NB4 (cell line): ENCODE results near the gene MEAF6.
"Not testable (repeated sequence)": the region's sequence is repeated elsewhere in the genome, so short reads cannot be mapped to it uniquely, and the experiment has no call there.

Experiments
- DNase-seq: peaks from one replicate; pipeline ENCODE4 v3.0.0; 2010; ENCODE audit warnings: low read depth
- H3K4me3 ChIP-seq: one replicate; pipeline ENCODE4 v1.5.1; 2011; ENCODE audit warnings: mild to moderate bottlenecking, low read depth, low read length, moderate library complexity
- CTCF ChIP-seq: IDR thresholded peaks from one replicate; pipeline ENCODE4 v1.5.1; 2012; ENCODE audit warnings: low read depth, low read length
- MAX ChIP-seq: IDR thresholded peaks from 2 replicates; pipeline ENCODE4 v1.6.1; 2011; ENCODE audit warnings: low read depth, low read length
- MYC ChIP-seq: IDR thresholded peaks from 2 replicates; pipeline ENCODE4 v1.6.1; 2011; ENCODE audit warnings: low read depth, low read length
- POLR2A ChIP-seq: IDR thresholded peaks from 2 replicates; pipeline ENCODE4 v1.6.1; 2011; ENCODE audit warnings: mild to moderate bottlenecking; ENCODE audit not compliant: insufficient read length; ENCODE audit errors: extremely low read depth

MEAF6 gene

GRCh38 chr1:37533317-37534093, 18.9 kb upstream of the MEAF6 start:
- DNase-seq = no peak
- no peak overlapping the region for H3K4me3 ChIP-seq
- TF ChIP-seq MYC (no peak), CTCF (no peak), POLR2A (no peak), MAX (no peak)

GRCh38 chr1:37532418-37533156, 18.0 kb upstream of the MEAF6 start:
- not testable (repeated sequence) for H3K4me3 ChIP-seq, DNase-seq

GRCh38 chr1:37529888-37530287, 15.3 kb upstream of the MEAF6 start:
- not testable (repeated sequence) for H3K4me3 ChIP-seq, DNase-seq

GRCh38 chr1:37519613-37520012, 5.0 kb upstream of the MEAF6 start:
- no peak for DNase-seq
- no peak for TF ChIP-seq MAX
- no peak for TF ChIP-seq MYC
- TF ChIP-seq CTCF = no peak
- TF ChIP-seq POLR2A = no peak
- H3K4me3 ChIP-seq = no peak overlapping the region

GRCh38 chr1:37518929-37519328, 4.4 kb upstream of the MEAF6 start:
- not testable (repeated sequence) for DNase-seq, H3K4me3 ChIP-seq

GRCh38 chr1:37518241-37518640, 3.7 kb upstream of the MEAF6 start:
- not testable (repeated sequence) for H3K4me3 ChIP-seq, DNase-seq

- TF ChIP-seq CTCF (no peak), MAX (no peak), POLR2A (no peak), MYC (no peak)
- no peak for DNase-seq
- no peak overlapping the region for H3K4me3 ChIP-seq
Measured at GRCh38 chr1:37517569-37517968, 3.0 kb upstream of the MEAF6 start.

GRCh38 chr1:37515185-37516034, 844 bp upstream of the MEAF6 start:
- no peak for DNase-seq
- TF ChIP-seq MYC (no peak), CTCF (no peak), MAX (no peak), POLR2A (no peak)
- H3K4me3 ChIP-seq = peak overlapping the region; percentile 61
